PFSK-1 (cell line): ENCODE measurements around the gene GPR171.

Source experiments
- POLR2AphosphoS5 ChIP-seq: IDR thresholded peaks from 2 replicates; pipeline ENCODE4 v1.6.1; 2012; ENCODE audit warnings: low read depth, mild to moderate bottlenecking, control low read depth, low read length, moderate library complexity
- SIN3A ChIP-seq: IDR thresholded peaks from 2 replicates; pipeline ENCODE4 v1.6.1; 2012; ENCODE audit warnings: mild to moderate bottlenecking, low read length, moderate library complexity, borderline replicate concordance; ENCODE audit not compliant: insufficient read depth
- TAF1 ChIP-seq: IDR thresholded peaks from 2 replicates; pipeline ENCODE4 v1.6.1; 2012; ENCODE audit warnings: low read length, control low read depth, borderline replicate concordance; ENCODE audit not compliant: insufficient read depth
- TF ChIP-seq, protein P1 (sequence below), 2 experiments: IDR thresholded peaks; 2 replicates each; pipeline versions ENCODE4 v1.6.1 to v1.8.0; 2011 to 2012; ENCODE audit warnings: low read depth in 2 of 2, low read length in 2 of 2, control low read depth in 1 of 2, inconsistent platforms in 1 of 2, mild to moderate bottlenecking in 1 of 2, moderate library complexity in 1 of 2; ENCODE audit not compliant: insufficient read depth in 1 of 2

DNA sequence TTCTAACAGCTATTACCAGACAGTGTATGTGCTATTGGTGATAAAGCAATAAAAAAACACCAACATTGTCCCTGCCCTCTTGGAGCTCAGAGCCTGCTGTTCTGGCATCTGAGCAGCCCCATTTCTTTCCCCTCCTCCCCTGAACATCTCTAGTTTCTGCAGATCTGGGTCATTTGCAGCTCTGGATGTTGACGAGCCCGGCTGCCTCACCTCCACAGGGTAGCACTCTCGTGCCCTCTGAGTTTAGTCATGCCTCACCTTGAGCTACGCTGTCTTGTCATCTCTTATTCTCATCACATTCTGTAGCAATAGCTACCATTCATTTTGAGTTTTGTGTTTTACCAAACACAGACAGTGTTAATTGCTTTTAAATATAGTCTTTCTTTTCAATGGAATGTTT is 30.0 kb upstream of the GPR171 start:
- TF ChIP-seq SIN3A (no peak), TAF1 (no peak), POLR2AphosphoS5 (no peak)
- TF ChIP-seq, protein P1, sequence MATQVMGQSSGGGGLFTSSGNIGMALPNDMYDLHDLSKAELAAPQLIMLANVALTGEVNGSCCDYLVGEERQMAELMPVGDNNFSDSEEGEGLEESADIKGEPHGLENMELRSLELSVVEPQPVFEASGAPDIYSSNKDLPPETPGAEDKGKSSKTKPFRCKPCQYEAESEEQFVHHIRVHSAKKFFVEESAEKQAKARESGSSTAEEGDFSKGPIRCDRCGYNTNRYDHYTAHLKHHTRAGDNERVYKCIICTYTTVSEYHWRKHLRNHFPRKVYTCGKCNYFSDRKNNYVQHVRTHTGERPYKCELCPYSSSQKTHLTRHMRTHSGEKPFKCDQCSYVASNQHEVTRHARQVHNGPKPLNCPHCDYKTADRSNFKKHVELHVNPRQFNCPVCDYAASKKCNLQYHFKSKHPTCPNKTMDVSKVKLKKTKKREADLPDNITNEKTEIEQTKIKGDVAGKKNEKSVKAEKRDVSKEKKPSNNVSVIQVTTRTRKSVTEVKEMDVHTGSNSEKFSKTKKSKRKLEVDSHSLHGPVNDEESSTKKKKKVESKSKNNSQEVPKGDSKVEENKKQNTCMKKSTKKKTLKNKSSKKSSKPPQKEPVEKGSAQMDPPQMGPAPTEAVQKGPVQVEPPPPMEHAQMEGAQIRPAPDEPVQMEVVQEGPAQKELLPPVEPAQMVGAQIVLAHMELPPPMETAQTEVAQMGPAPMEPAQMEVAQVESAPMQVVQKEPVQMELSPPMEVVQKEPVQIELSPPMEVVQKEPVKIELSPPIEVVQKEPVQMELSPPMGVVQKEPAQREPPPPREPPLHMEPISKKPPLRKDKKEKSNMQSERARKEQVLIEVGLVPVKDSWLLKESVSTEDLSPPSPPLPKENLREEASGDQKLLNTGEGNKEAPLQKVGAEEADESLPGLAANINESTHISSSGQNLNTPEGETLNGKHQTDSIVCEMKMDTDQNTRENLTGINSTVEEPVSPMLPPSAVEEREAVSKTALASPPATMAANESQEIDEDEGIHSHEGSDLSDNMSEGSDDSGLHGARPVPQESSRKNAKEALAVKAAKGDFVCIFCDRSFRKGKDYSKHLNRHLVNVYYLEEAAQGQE (IDR thresholded peaks at IDR 0.05; ENCODE audit: insufficient read depth in 1 of 2, low read depth in 2 of 2, low read length in 2 of 2), result no peak
